ENCODE results near the gene RGS13. TPM values are rescaled to one million over a fixed set of nuclear protein-coding genes. Genes with fewer than 3 reads are reported as not detected.
"Not testable (repeated sequence)": the region's sequence is repeated elsewhere in the genome, so short reads cannot be mapped to it uniquely, and the experiment has no call there.

RGS13 gene
- polyA plus RNA-seq, 1 donor = 2.3 TPM

- WGBS (ENCODE audit: insufficient coverage, low lambda C conversion rate) = no CpG with 5 or more reads among the region's 1 CpG
- Histone ChIP-seq H3K27ac (ENCODE audit: low read length) (no peak overlapping the region), H3K9me3 (ENCODE audit: control insufficient read depth, low read depth, low read length) (no peaks in the 10 kb centered on the region), H3K27me3 (ENCODE audit: control insufficient read depth, insufficient read depth, low read length) (no peaks in the 10 kb centered on the region), H3K4me3 (ENCODE audit: low read length) (no peak overlapping the region), H3K4me1 (ENCODE audit: control insufficient read depth, insufficient read depth, low read length) (no peaks in the 10 kb centered on the region), H3K36me3 (ENCODE audit: control insufficient read depth, insufficient read depth, low read length) (no peaks in the 10 kb centered on the region)
- DNase-seq = no peak
Observed at GRCh38 chr1:192675716-192676115, 39.8 kb downstream of the RGS13 start.

DNA sequence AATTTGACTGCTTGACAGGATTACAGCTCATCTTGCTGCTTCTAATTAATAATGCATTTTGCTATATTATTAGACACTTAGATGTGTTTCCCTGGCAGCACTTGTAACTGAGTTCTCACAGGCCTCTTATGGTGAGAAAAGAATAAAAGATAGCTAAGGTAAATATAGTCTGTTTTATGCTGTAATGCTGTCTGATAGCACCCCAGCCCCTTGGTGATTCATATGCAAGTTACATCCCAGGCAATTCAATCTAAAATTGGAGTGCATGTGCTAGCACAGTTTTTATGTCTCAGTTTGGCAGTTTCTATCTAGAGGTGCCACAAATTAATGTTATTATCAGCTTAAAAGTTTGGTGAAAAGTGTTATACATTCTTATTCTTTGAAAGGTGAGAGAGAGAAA lies 42.2 kb downstream of the RGS13 start:
- DNase-seq = no peak
- Histone ChIP-seq H3K4me3 (ENCODE audit: low read length) (no peak overlapping the region), H3K27ac (ENCODE audit: low read length) (no peak overlapping the region), H3K4me1 (ENCODE audit: control insufficient read depth, insufficient read depth, low read length) (peaks cover 3% of the 10 kb centered on the region), H3K36me3 (ENCODE audit: control insufficient read depth, insufficient read depth, low read length) (no peaks in the 10 kb centered on the region), H3K27me3 (ENCODE audit: control insufficient read depth, insufficient read depth, low read length) (no peaks in the 10 kb centered on the region), H3K9me3 (ENCODE audit: control insufficient read depth, low read depth, low read length) (no peaks in the 10 kb centered on the region)

DNA sequence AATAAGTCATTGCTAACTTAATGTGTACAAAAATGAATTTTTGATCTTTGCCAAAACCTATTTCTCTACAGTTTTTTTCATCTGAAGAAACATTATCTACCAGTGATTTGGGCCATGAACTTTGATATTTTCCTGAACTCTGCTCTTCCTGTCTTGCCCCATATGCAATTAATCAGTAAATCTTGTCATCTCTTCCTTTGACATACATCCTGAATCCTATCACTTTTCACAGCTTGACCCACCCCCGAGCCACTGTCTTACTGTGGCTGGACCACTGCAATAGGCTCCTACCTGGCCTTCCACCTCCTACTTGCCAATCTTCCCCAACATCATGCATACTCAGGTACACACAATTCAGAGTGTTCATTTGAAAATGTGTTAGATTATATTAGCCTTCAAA lies 46.4 kb downstream of the RGS13 start:
- peak in 1 of 2 donors; percentile 42 for DNase-seq

DNA sequence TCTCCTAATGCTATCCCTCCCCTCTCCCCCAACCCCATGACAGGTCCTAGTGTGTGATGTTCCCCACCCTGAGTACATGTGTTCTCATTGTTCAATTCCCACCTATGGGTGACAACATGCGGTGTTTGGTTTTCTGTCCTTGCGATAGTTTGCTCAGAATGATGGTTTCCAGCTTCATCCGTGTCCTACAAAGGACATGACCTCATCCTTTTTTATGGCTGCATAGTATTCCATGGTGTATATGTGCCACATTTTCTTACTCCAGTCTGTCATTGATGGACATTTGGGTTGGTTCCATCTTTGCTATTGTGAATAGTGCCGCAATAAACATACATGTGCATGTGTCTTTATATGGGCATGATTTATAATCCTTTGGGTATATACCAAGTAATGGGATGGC lies 47.1 kb downstream of the RGS13 start:
- WGBS (ENCODE audit: insufficient coverage, low lambda C conversion rate) = 100% methylated on average over 2 of the region's 4 CpGs
- not testable (repeated sequence) for H3K27me3 ChIP-seq (ENCODE audit: control insufficient read depth, insufficient read depth, low read length); H3K27ac ChIP-seq (ENCODE audit: low read length); H3K4me1 ChIP-seq (ENCODE audit: control insufficient read depth, insufficient read depth, low read length); H3K4me3 ChIP-seq (ENCODE audit: low read length); DNase-seq; H3K36me3 ChIP-seq (ENCODE audit: control insufficient read depth, insufficient read depth, low read length); H3K9me3 ChIP-seq (ENCODE audit: control insufficient read depth, low read depth, low read length)

More for the DNA sequence above, 46.4 kb downstream of the RGS13 start:
- Histone ChIP-seq H3K36me3 (ENCODE audit: control insufficient read depth, insufficient read depth, low read length) (no peaks in the 10 kb centered on the region), H3K27me3 (ENCODE audit: control insufficient read depth, insufficient read depth, low read length) (no peaks in the 10 kb centered on the region), H3K4me1 (ENCODE audit: control insufficient read depth, insufficient read depth, low read length) (peaks cover 3% of the 10 kb centered on the region), H3K9me3 (ENCODE audit: control insufficient read depth, low read depth, low read length) (no peaks in the 10 kb centered on the region), H3K27ac (ENCODE audit: low read length) (no peak overlapping the region), H3K4me3 (ENCODE audit: low read length) (no peak overlapping the region)
- WGBS (ENCODE audit: insufficient coverage, low lambda C conversion rate) = 86% methylated on average over 1 of the region's 1 CpG

- no peaks in the 10 kb centered on the region for H3K27me3 ChIP-seq (ENCODE audit: control insufficient read depth, insufficient read depth, low read length)
Observed at GRCh38 chr1:192689459-192689858, 53.5 kb downstream of the RGS13 start.

DNA sequence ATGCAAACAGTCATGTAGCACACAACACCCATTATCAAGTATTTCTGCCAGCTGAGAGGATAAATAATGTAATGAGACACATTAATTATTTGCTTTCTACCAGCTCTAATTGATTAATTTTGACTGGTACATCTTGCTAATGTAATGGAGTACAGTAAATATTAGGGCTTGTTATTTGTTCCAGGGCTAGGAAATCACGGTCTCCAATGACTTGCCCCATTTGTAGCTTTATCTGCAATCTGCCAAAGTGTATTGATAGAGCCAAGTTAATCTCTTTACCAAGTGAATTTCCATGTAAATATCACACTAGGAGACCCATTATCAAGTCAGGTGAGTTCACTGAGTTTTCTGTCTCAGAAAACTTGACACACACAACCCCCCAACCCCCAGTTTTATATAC lies 55.1 kb downstream of the RGS13 start:
- H3K27ac ChIP-seq (ENCODE audit: low read length) = no peak overlapping the region
- no peak for DNase-seq
- H3K4me1 ChIP-seq (ENCODE audit: control insufficient read depth, insufficient read depth, low read length) = no peaks in the 10 kb centered on the region
- H3K4me3 ChIP-seq (ENCODE audit: low read length) = no peak overlapping the region
- no CpG with 5 or more reads among the region's 1 CpG for WGBS (ENCODE audit: insufficient coverage, low lambda C conversion rate)
- H3K9me3 ChIP-seq (ENCODE audit: control insufficient read depth, low read depth, low read length) = peaks cover 2% of the 10 kb centered on the region
- H3K27me3 ChIP-seq (ENCODE audit: control insufficient read depth, insufficient read depth, low read length) = no peaks in the 10 kb centered on the region
- no peaks in the 10 kb centered on the region for H3K36me3 ChIP-seq (ENCODE audit: control insufficient read depth, insufficient read depth, low read length)

More at GRCh38 chr1:192689459-192689858, 53.5 kb downstream of the RGS13 start:
- no peak overlapping the region for H3K27ac ChIP-seq (ENCODE audit: low read length)
- no peaks in the 10 kb centered on the region for H3K4me1 ChIP-seq (ENCODE audit: control insufficient read depth, insufficient read depth, low read length)
- H3K9me3 ChIP-seq (ENCODE audit: control insufficient read depth, low read depth, low read length) = peaks cover 2% of the 10 kb centered on the region
- no peak overlapping the region for H3K4me3 ChIP-seq (ENCODE audit: low read length)
- DNase-seq = no peak
- no peaks in the 10 kb centered on the region for H3K36me3 ChIP-seq (ENCODE audit: control insufficient read depth, insufficient read depth, low read length)

- Histone ChIP-seq H3K27me3 (ENCODE audit: control insufficient read depth, insufficient read depth, low read length) (no peaks in the 10 kb centered on the region), H3K4me1 (ENCODE audit: control insufficient read depth, insufficient read depth, low read length) (peaks cover 10% of the 10 kb centered on the region), H3K4me3 (ENCODE audit: low read length) (no peak overlapping the region), H3K36me3 (ENCODE audit: control insufficient read depth, insufficient read depth, low read length) (no peaks in the 10 kb centered on the region), H3K27ac (ENCODE audit: low read length) (no peak overlapping the region), H3K9me3 (ENCODE audit: control insufficient read depth, low read depth, low read length) (peaks cover 5% of the 10 kb centered on the region)
- DNase-seq = no peak
- 20% methylated on average over 1 of the region's 2 CpGs for WGBS (ENCODE audit: insufficient coverage, low lambda C conversion rate)
Observed at GRCh38 chr1:192696082-192696481, 60.1 kb downstream of the RGS13 start.

- Histone ChIP-seq H3K27me3 (ENCODE audit: control insufficient read depth, insufficient read depth, low read length) (no peaks in the 10 kb centered on the region), H3K4me1 (ENCODE audit: control insufficient read depth, insufficient read depth, low read length) (peaks cover 22% of the 10 kb centered on the region), H3K4me3 (ENCODE audit: low read length) (no peak overlapping the region), H3K36me3 (ENCODE audit: control insufficient read depth, insufficient read depth, low read length) (no peaks in the 10 kb centered on the region), H3K27ac (ENCODE audit: low read length) (no peak overlapping the region), H3K9me3 (ENCODE audit: control insufficient read depth, low read depth, low read length) (peaks cover 5% of the 10 kb centered on the region)
- no CpG with 5 or more reads among the region's 2 CpGs for WGBS (ENCODE audit: insufficient coverage, low lambda C conversion rate)
- DNase-seq = no peak
Observed at GRCh38 chr1:192697771-192698170, 61.8 kb downstream of the RGS13 start.

GRCh38 chr1:192698731-192699130 lies 62.8 kb downstream of the RGS13 start:
- WGBS (ENCODE audit: insufficient coverage, low lambda C conversion rate) = no CpG with 5 or more reads among the region's 11 CpGs

DNA sequence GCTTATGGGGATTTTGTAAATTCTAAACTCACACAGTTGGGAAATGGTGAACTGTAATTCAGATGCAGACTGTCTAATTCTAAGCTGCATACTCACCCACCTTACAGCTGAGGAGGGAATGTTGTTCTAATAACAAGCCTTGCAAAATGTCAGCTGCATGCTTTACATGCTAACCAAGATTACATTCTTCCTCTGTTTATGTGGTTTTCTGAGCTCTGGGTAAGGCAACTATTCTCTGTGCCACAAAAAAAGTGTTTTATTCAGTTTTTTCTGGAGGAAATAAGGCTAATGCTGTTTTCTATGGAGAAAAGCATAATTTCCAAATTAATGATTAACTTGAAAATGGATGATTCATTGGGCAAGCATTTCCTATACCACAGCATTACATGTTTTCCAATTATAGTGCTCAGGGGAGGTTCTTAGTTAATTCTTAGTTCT lies 64.9 kb downstream of the RGS13 start:
- H3K9me3 ChIP-seq (ENCODE audit: control insufficient read depth, low read depth, low read length) = peaks cover 3% of the 10 kb centered on the region
- no peaks in the 10 kb centered on the region for H3K27me3 ChIP-seq (ENCODE audit: control insufficient read depth, insufficient read depth, low read length)
- peak in 1 of 2 donors; percentile 60 for DNase-seq
- no peaks in the 10 kb centered on the region for H3K36me3 ChIP-seq (ENCODE audit: control insufficient read depth, insufficient read depth, low read length)
- H3K4me1 ChIP-seq (ENCODE audit: control insufficient read depth, insufficient read depth, low read length) = peaks cover 24% of the 10 kb centered on the region
- H3K4me3 ChIP-seq (ENCODE audit: low read length) = no peak overlapping the region
- H3K27ac ChIP-seq (ENCODE audit: low read length) = peak overlapping the region; percentile 86

More at GRCh38 chr1:192698731-192699130, 62.8 kb downstream of the RGS13 start:
- no peak overlapping the region for H3K27ac ChIP-seq (ENCODE audit: low read length)
- no peaks in the 10 kb centered on the region for H3K36me3 ChIP-seq (ENCODE audit: control insufficient read depth, insufficient read depth, low read length)
- H3K4me1 ChIP-seq (ENCODE audit: control insufficient read depth, insufficient read depth, low read length) = peaks cover 24% of the 10 kb centered on the region
- no peak overlapping the region for H3K4me3 ChIP-seq (ENCODE audit: low read length)
- no peak for DNase-seq
- peaks cover 3% of the 10 kb centered on the region for H3K9me3 ChIP-seq (ENCODE audit: control insufficient read depth, low read depth, low read length)
- no peaks in the 10 kb centered on the region for H3K27me3 ChIP-seq (ENCODE audit: control insufficient read depth, insufficient read depth, low read length)

- H3K4me3 ChIP-seq (ENCODE audit: low read length) = no peak overlapping the region
- WGBS (ENCODE audit: insufficient coverage, low lambda C conversion rate) = 15% methylated on average over 2 of the region's 4 CpGs
- H3K36me3 ChIP-seq (ENCODE audit: control insufficient read depth, insufficient read depth, low read length) = no peaks in the 10 kb centered on the region
- peaks cover 24% of the 10 kb centered on the region for H3K4me1 ChIP-seq (ENCODE audit: control insufficient read depth, insufficient read depth, low read length)
- H3K27me3 ChIP-seq (ENCODE audit: control insufficient read depth, insufficient read depth, low read length) = no peaks in the 10 kb centered on the region
- DNase-seq = peak; percentile 19 to 48
- peaks cover 3% of the 10 kb centered on the region for H3K9me3 ChIP-seq (ENCODE audit: control insufficient read depth, low read depth, low read length)
- H3K27ac ChIP-seq (ENCODE audit: low read length) = peak overlapping the region; percentile 60
Observed at GRCh38 chr1:192702212-192702902, 66.4 kb downstream of the RGS13 start.
